ENCODE results near the gene CLK2. TPM values are rescaled to one million over a fixed set of nuclear protein-coding genes. Genes with fewer than 3 reads are reported as not detected.

The CLK2 gene
- total RNA-seq, 2 donors from 2014 or later = 28.1 to 56.5 TPM

DNA sequence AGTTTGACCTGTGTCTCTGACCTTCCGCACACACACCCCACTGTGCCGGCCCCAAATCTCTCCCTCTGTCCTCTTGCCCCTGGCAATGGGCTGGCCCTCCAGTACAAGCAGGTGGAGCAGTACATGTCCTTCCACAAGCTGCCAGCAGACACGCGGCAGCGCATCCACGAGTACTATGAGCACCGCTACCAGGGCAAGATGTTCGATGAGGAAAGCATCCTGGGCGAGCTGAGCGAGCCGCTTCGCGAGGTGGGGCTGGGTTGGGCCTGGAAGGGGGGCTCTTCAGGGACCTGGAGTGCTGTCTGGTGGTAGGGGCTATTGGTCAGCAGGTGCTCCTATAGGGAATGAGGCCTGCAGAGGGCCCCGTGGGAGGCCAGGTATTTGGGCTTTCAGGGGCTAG is 11.8 kb upstream of the CLK2 start:
- Histone ChIP-seq H3K4me1 (replicated peaks) (no peaks in the 10 kb centered on the region), H3K4me3 (no peak overlapping the region), H3K36me3 (no peaks in the 10 kb centered on the region), H3K27ac (no peak overlapping the region), H3K27me3 (replicated peaks; ENCODE audit: insufficient read depth) (no peaks in the 10 kb centered on the region), H3K9me3 (no peaks in the 10 kb centered on the region)
- intact Hi-C loops (cut with DNase I) = no loop called here
- no peak for DNase-seq (ENCODE audit: low spot score)
- no peak for TF ChIP-seq POLR2A (IDR thresholded peaks at IDR 0.05)
- 89% methylated on average over 14 of the region's 14 CpGs for WGBS

- no peaks in the 10 kb centered on the region for H3K36me3 ChIP-seq
- TF ChIP-seq CTCF (IDR thresholded peaks at IDR 0.05) (no peak), POLR2AphosphoS5 (IDR thresholded peaks at IDR 0.05) (no peak), POLR2A (IDR thresholded peaks at IDR 0.05) (no peak)
- no peaks in the 10 kb centered on the region for H3K4me1 ChIP-seq (replicated peaks)
- no peak overlapping the region for H3K4me3 ChIP-seq
- DNase-seq (ENCODE audit: low spot score) = no peak
- H3K27me3 ChIP-seq (replicated peaks; ENCODE audit: insufficient read depth) = no peaks in the 10 kb centered on the region
- 93% methylated on average over 12 of the region's 12 CpGs for WGBS
- intact Hi-C loops (cut with DNase I) = no loop called here
- H3K9me3 ChIP-seq = no peaks in the 10 kb centered on the region
- H3K27ac ChIP-seq = no peak overlapping the region
These were observed 11.2 kb upstream of the CLK2 start for GRCh38 chr1:155284476-155284875.

GRCh38 chr1:155282488-155283091 is 9.3 kb upstream of the CLK2 start:
- H3K4me3 ChIP-seq = no peak overlapping the region
- WGBS = 95% methylated on average over 29 of the region's 29 CpGs
- peaks cover 4% of the 10 kb centered on the region for H3K4me1 ChIP-seq (replicated peaks)
- H3K27me3 ChIP-seq (replicated peaks; ENCODE audit: insufficient read depth) = no peaks in the 10 kb centered on the region
- DNase-seq (ENCODE audit: low spot score) = no peak
- no peak overlapping the region for H3K27ac ChIP-seq
- H3K9me3 ChIP-seq = no peaks in the 10 kb centered on the region
- no peaks in the 10 kb centered on the region for H3K36me3 ChIP-seq
- intact Hi-C loops (cut with DNase I) = no loop called here
- TF ChIP-seq CTCF (IDR thresholded peaks at IDR 0.05) = no peak
- no peak for TF ChIP-seq POLR2A (IDR thresholded peaks at IDR 0.05)
- TF ChIP-seq POLR2AphosphoS5 (IDR thresholded peaks at IDR 0.05) = no peak

DNA sequence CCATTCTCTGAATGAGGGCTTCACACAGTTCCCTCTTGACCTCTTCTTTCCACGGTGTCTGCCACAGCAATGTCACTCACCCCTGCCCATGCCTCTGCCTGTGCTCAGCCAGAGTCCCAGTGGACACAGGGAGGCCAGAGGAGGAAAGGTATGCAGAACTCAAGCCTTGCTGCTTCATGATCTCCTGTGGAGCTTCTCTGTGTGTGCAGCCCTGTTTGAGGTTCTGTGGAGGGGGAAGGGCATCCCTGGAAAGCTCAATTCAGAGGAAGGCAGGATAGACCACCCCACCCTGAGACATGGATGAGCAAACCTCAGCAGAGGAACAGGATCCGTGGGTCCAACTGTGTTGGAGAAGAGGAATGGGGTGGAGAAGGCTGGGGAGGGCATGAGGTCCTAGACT is 6.0 kb upstream of the CLK2 start:
- Histone ChIP-seq H3K27ac (no peak overlapping the region), H3K27me3 (replicated peaks; ENCODE audit: insufficient read depth) (no peaks in the 10 kb centered on the region), H3K36me3 (no peaks in the 10 kb centered on the region), H3K9me3 (no peaks in the 10 kb centered on the region), H3K4me1 (replicated peaks) (peaks cover 4% of the 10 kb centered on the region), H3K4me3 (no peak overlapping the region)
- TF ChIP-seq POLR2A (IDR thresholded peaks at IDR 0.05) (no peak), CTCF (IDR thresholded peaks at IDR 0.05) (no peak), POLR2AphosphoS5 (IDR thresholded peaks at IDR 0.05) (no peak)
- intact Hi-C loops (cut with DNase I) = loop anchor here (5.0 to 10.0 kb wide), 3 partner anchors 226 to 313 kb away; partner anchors contain the start of gene ASH1L
- DNase-seq (ENCODE audit: low spot score) = no peak
- 90% methylated on average over 2 of the region's 2 CpGs for WGBS

DNA sequence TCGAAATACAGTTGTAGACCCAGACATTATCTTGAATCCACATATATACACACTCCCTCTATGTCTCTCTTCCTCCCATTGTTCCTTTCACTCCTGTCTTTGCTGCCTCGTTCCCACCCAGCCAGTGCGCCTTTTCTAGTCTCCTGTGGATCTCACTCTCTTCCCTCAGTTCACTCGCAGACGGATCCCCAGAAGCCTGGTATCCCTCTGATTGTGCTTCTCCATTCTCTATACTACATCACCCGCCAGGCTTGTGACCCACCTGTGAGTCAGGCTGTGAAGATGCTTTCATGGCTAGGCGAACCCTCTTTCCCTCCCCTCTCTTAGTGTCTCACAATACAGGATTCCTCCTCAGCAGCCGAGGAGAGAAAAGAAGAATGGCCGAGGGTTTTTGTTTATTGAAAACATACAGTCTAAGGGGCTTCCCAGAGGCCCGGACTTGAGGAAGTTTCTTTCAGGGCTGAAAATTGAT is 5.4 kb upstream of the CLK2 start:
- H3K4me1 ChIP-seq (replicated peaks) = peaks cover 4% of the 10 kb centered on the region
- H3K9me3 ChIP-seq = no peaks in the 10 kb centered on the region
- no peaks in the 10 kb centered on the region for H3K27me3 ChIP-seq (replicated peaks; ENCODE audit: insufficient read depth)
- H3K4me3 ChIP-seq = no peak overlapping the region
- TF ChIP-seq CTCF (IDR thresholded peaks at IDR 0.05) = no peak
- no peak for TF ChIP-seq POLR2AphosphoS5 (IDR thresholded peaks at IDR 0.05)
- TF ChIP-seq POLR2A (IDR thresholded peaks at IDR 0.05) = no peak
- DNase-seq (ENCODE audit: low spot score) = no peak
- H3K27ac ChIP-seq = no peak overlapping the region
- intact Hi-C loops (cut with DNase I) = loop anchor here (5.0 to 10.0 kb wide), 3 partner anchors 226 to 314 kb away; partner anchors contain the start of gene ASH1L
- H3K36me3 ChIP-seq = no peaks in the 10 kb centered on the region
- WGBS = 61% methylated on average over 10 of the region's 10 CpGs
